UCSD-AML1 (cell line): ENCODE measurements around the gene DCN.

Experiments used
- DNase-seq: peaks from one replicate; lab custom pipeline; 2025; ENCODE audit not compliant: unreplicated experiment; lab: John Stamatoyannopoulos, UW

DCN gene

GRCh38 chr12:91139286-91139685 lies 43.3 kb downstream of the DCN start:
- DNase-seq, result no peak

GRCh38 chr12:91138337-91138920 lies 44.2 kb downstream of the DCN start:
- no peak for DNase-seq

GRCh38 chr12:91133871-91134270 lies 48.7 kb downstream of the DCN start:
- no peak for DNase-seq

- no peak for DNase-seq
Measured at GRCh38 chr12:91129662-91130362, 52.8 kb downstream of the DCN start.

GRCh38 chr12:91127751-91128150 lies 54.9 kb downstream of the DCN start:
- no peak for DNase-seq

- DNase-seq, result no peak
Measured at GRCh38 chr12:91127306-91127705, 55.3 kb downstream of the DCN start.

- no peak for DNase-seq
Measured at GRCh38 chr12:91126516-91126915, 56.1 kb downstream of the DCN start.

GRCh38 chr12:91123236-91123916 lies 59.2 kb downstream of the DCN start:
- no peak for DNase-seq

GRCh38 chr12:91120781-91121180 lies 61.8 kb downstream of the DCN start:
- no peak for DNase-seq

GRCh38 chr12:91119089-91119488 lies 63.5 kb downstream of the DCN start:
- no peak for DNase-seq

- no peak for DNase-seq
Measured at GRCh38 chr12:91113621-91114020, 69.0 kb downstream of the DCN start.

- no peak for DNase-seq
Measured at GRCh38 chr12:91111366-91112325, 71.0 kb downstream of the DCN start, which contains the start of gene LUM. LUM (minus strand) TSS chr12:91111494; CDS start chr12:91108979, 2,515 bp downstream.

- no peak for DNase-seq
Measured at GRCh38 chr12:91110311-91110924, 72.2 kb downstream of the DCN start.

GRCh38 chr12:91109581-91110310 lies 72.9 kb downstream of the DCN start:
- no peak for DNase-seq

GRCh38 chr12:91109148-91109564 lies 73.5 kb downstream of the DCN start:
- peak; percentile 62 for DNase-seq

- no peak for DNase-seq
Measured at GRCh38 chr12:91108196-91108755, 74.3 kb downstream of the DCN start.

GRCh38 chr12:91106283-91106682 lies 76.3 kb downstream of the DCN start:
- no peak for DNase-seq

GRCh38 chr12:91105807-91106206 lies 76.8 kb downstream of the DCN start:
- no peak for DNase-seq

GRCh38 chr12:91104812-91105466 lies 77.7 kb downstream of the DCN start:
- DNase-seq, result no peak
